GM23248 (cell line): ENCODE measurements around the gene LCLAT1. TPM values are rescaled to one million over a fixed set of nuclear protein-coding genes. Genes with fewer than 3 reads are reported as not detected.

Source experiments
- DNase-seq: peaks from one replicate; pipeline ENCODE4 v3.0.0-alpha.2; 2015
- H2AFZ ChIP-seq: fragments of 200-600 bp; sonication (generic); 2 replicates; pipeline ENCODE4 v1.6.1; 2016; ENCODE audit warnings: antibody characterized with exemption
- H3F3A ChIP-seq: fragments of 200-600 bp; sonication (generic); 2 replicates; pipeline ENCODE4 v1.6.1; 2016; ENCODE audit warnings: mild to moderate bottlenecking, antibody characterized with exemption, mixed run types; ENCODE audit not compliant: insufficient read depth
- H3K27ac ChIP-seq: fragments of 200-600 bp; sonication (generic); 2 replicates; pipeline ENCODE4 v1.5.1; 2016; ENCODE audit warnings: mild to moderate bottlenecking
- H3K27me3 ChIP-seq: fragments of 200-600 bp; sonication (generic); replicated peaks from 2 replicates; pipeline ENCODE4 v1.6.1; 2016; ENCODE audit warnings: mild to moderate bottlenecking; ENCODE audit not compliant: insufficient read depth
- H3K36me3 ChIP-seq: fragments of 200-600 bp; sonication (generic); 2 replicates; pipeline ENCODE4 v1.6.1; 2016; ENCODE audit warnings: low read depth, mild to moderate bottlenecking
- H3K4me1 ChIP-seq: fragments of 200-600 bp; sonication (generic); 2 replicates; pipeline ENCODE4 v1.6.1; 2016; ENCODE audit warnings: mild to moderate bottlenecking; ENCODE audit not compliant: insufficient read depth
- H3K4me2 ChIP-seq: fragments of 200-600 bp; sonication (generic); one replicate; pipeline ENCODE4 v1.6.1; 2016; ENCODE audit warnings: mild to moderate bottlenecking; ENCODE audit not compliant: unreplicated experiment
- H3K4me3 ChIP-seq: fragments of 200-600 bp; sonication (generic); 2 replicates; pipeline ENCODE4 v1.5.1; 2016; ENCODE audit warnings: mild to moderate bottlenecking
- H3K79me2 ChIP-seq: fragments of 200-600 bp; sonication (generic); 2 replicates; pipeline ENCODE4 v1.6.1; 2016; ENCODE audit warnings: mild to moderate bottlenecking; ENCODE audit not compliant: insufficient read depth
- H3K9ac ChIP-seq: fragments of 200-600 bp; sonication (generic); 2 replicates; pipeline ENCODE4 v1.6.1; 2016; ENCODE audit warnings: mild to moderate bottlenecking
- H3K9me2 ChIP-seq: fragments of 200-600 bp; sonication (generic); 2 replicates; pipeline ENCODE4 v1.6.1; 2016; ENCODE audit warnings: mixed run types, mild to moderate bottlenecking, moderate library complexity; ENCODE audit not compliant: insufficient read depth
- H3K9me3 ChIP-seq: fragments of 200-600 bp; sonication (generic); one replicate; pipeline ENCODE4 v1.6.1; 2017; ENCODE audit warnings: low read depth
- H4K20me1 ChIP-seq: fragments of 200-600 bp; sonication (generic); 2 replicates; pipeline ENCODE4 v1.6.0; 2016; ENCODE audit not compliant: insufficient read depth
- EZH2 ChIP-seq: fragments of 200-600 bp; sonication (generic); IDR thresholded peaks from 2 replicates; pipeline ENCODE4 v1.6.1; 2018; ENCODE audit warnings: antibody characterized with exemption, mild to moderate bottlenecking; ENCODE audit not compliant: insufficient read depth, poor library complexity, severe bottlenecking
- EZH2phosphoT487 ChIP-seq: fragments of 200-600 bp; sonication (generic); IDR thresholded peaks from 2 replicates; pipeline ENCODE4 v1.6.1; 2018; ENCODE audit warnings: antibody characterized with exemption, moderate library complexity, mild to moderate bottlenecking, low read depth; ENCODE audit not compliant: insufficient read depth
- WGBS, 2 experiments: methylation state at CpG; one replicate each; pipeline ENCODE4 v1.1.6; 2015 to 2017; ENCODE audit warnings: low lambda C conversion rate in 2 of 2, low coverage in 1 of 2; ENCODE audit errors: missing lambda C conversion rate in 2 of 2; 5-methylcytosine and 5-hydroxymethylcytosine counted together
- in situ Hi-C: fragments of 300-500 bp; cut with MboI; formaldehyde crosslinking; loops from 2 replicates; pipeline ENCODE4 v1.15.0; 2020
- polyA plus RNA-seq: library from polyadenylated mRNA; unstranded; fragments of >200 nt; fragmentation: Nextera tagmentation; extraction: Ambion mirVana; gene quantifications from 2 replicates; pipeline ENCODE4 v1.2.1, GENCODE V29; 2016
- total RNA-seq: library from RNA; depleted of rRNA; stranded (reverse); fragments of >200 nt; shearing (Covaris generic); gene quantifications from 2 replicates; pipeline ENCODE4 v1.2.3, GENCODE V29; 2014

LCLAT1 gene
- total and polyA plus RNA-seq, 2 experiments from 2014 or later, result 29.7 to 32.3 TPM

DNA sequence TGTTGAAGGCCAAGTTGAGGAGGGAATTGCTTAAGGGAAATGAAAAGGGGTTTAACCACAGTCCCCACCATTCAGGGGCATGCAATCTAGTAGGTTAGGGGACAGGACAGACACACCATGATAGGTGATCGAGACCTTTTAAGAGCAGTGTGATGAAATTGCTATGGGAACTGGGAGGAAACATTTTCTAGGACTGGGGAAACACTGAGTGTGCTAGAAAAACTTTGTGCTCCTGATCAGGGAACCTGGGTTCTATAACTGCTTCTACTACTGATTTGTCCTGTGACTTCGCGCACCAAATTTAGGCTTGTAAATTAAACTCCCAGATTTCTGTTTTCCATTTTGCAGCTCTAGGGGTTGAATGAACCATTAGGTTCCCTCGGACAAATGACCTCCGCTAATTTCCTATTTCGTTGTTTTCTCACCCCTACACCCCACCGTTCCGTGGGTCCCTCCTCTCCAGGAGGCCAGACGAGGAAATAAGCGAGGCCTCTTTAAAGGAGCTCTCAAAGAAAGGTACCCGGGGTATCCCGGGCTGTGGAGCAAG is 371 bp upstream of the LCLAT1 start:
- Histone ChIP-seq H4K20me1 (no peaks in the 10 kb centered on the region), H3K27ac (peak overlapping the region; percentile 83), H3K36me3 (no peaks in the 10 kb centered on the region), H3K9me3 (no peaks in the 10 kb centered on the region), H3K4me3 (peak overlapping the region; percentile 77), H3K79me2 (peaks cover 42% of the 10 kb centered on the region), H3K9me2 (no peaks in the 10 kb centered on the region), H2AFZ (peak overlapping the region; percentile 87), H3K27me3 (no peaks in the 10 kb centered on the region), H3F3A (peaks cover 16% of the 10 kb centered on the region; the same call in 1 of the 2 replicates), H3K4me1 (peaks cover 19% of the 10 kb centered on the region), H3K4me2 (peak overlapping the region; percentile 89), H3K9ac (peak overlapping the region; percentile 91)
- in situ Hi-C loops, result no loop called here
- peak; percentile 60 for DNase-seq
- TF ChIP-seq EZH2 (no peak), EZH2phosphoT487 (no peak)
- 1 to 4% methylated on average over 12 of the region's 12 CpGs for WGBS, 2 experiments

DNA sequence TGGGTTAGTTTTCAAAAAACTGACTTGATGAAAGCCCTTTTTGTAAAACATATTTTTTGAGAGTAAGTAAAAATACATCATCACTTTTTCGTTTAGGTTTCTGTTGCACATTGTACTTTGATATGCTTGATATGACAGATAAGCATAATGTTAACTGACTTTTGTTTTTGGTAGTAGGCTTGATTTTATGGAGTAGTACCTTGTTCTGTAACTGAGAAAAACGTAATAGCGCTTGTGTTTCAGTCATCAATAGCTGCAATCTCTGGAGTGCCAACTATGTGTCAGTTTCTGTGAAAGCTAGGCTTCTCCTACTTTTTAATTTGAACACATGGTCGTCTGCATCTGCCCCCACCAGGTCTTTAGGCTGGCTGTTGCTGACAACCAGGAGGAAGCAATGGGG is 1.3 kb downstream of the LCLAT1 start:
- H3K9ac ChIP-seq, result peak overlapping the region; percentile 91

DNA sequence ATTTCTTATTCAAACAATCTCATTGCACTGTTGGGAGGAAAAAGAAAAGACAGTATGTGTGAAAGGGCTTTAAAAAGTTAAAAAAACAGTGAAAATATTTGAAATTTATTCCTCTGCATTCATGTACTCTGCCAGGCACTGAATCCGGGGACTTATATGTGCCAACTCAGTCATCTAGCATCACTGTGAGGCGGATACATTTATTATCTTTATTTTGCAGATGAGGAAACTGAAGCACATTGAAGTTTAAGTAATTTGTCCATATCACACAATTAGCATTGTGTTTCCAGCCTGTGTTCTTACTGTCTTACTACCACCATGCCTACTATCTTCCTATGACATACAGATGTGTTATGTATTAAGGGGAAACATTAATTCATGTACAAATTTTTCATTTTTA is 1.8 kb downstream of the LCLAT1 start:
- peaks cover 19% of the 10 kb centered on the region for H3K4me1 ChIP-seq
- H3K27ac ChIP-seq, result no peak overlapping the region
- H2AFZ ChIP-seq, result 0 out of 2 replicates have a peak overlapping the region, but pooled peaks have one; percentile 87
- peak overlapping the region; percentile 77 for H3K4me3 ChIP-seq
- H3K36me3 ChIP-seq, result no peaks in the 10 kb centered on the region
- peaks cover 59% of the 10 kb centered on the region for H3K79me2 ChIP-seq
- WGBS, 2 experiments, result 50 to 54% methylated on average over 2 of the region's 2 CpGs
- peak; percentile 19 for DNase-seq
- H3K27me3 ChIP-seq, result no peaks in the 10 kb centered on the region
- in situ Hi-C loops, result no loop called here
- H4K20me1 ChIP-seq, result no peaks in the 10 kb centered on the region
- H3K9ac ChIP-seq, result peak overlapping the region; percentile 91
- H3K9me2 ChIP-seq, result no peaks in the 10 kb centered on the region
- H3K4me2 ChIP-seq, result peak overlapping the region; percentile 89
- no peaks in the 10 kb centered on the region for H3K9me3 ChIP-seq
- H3F3A ChIP-seq, result peaks cover 16% of the 10 kb centered on the region; the same call in 1 of the 2 replicates
- TF ChIP-seq EZH2phosphoT487, result no peak
- TF ChIP-seq EZH2, result no peak

More for the DNA sequence above, 1.3 kb downstream of the LCLAT1 start:
- Histone ChIP-seq H3K9me2 (no peaks in the 10 kb centered on the region), H3K27me3 (no peaks in the 10 kb centered on the region), H2AFZ (peak overlapping the region; percentile 87; the same call in 1 of the 2 replicates), H3K9me3 (no peaks in the 10 kb centered on the region), H3F3A (peaks cover 16% of the 10 kb centered on the region; the same call in 1 of the 2 replicates), H3K4me3 (peak overlapping the region; percentile 77), H3K36me3 (no peaks in the 10 kb centered on the region), H4K20me1 (no peaks in the 10 kb centered on the region), H3K27ac (0 out of 2 replicates have a peak overlapping the region, but pooled peaks have one; percentile 83), H3K4me2 (peak overlapping the region; percentile 89), H3K4me1 (peaks cover 19% of the 10 kb centered on the region), H3K79me2 (peaks cover 54% of the 10 kb centered on the region)
- DNase-seq, result peak; percentile 9
- TF ChIP-seq EZH2phosphoT487, result no peak
- TF ChIP-seq EZH2, result no peak
- 55 to 72% methylated on average over 4 of the region's 4 CpGs for WGBS, 2 experiments
- in situ Hi-C loops, result no loop called here

DNA sequence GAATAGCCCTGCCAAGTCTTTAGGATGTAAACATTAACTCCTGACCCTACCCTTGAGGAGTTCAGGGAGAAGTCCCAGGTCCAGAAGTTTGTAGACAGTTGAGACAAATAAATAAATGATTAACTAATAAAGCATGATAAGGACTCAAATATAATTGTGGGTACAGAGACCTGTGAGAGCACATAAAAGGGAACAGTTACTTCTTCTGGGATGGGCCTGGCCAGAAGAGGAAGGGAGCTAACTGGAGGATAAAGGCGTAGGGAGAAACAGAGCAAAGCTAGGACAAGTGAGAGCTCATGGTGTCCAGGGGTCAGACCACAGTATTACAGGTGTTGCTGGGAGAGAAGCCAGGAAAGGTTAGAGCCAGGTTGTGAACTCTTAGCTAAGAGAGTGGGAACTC is 3.0 kb downstream of the LCLAT1 start:
- no peak overlapping the region for H3K27ac ChIP-seq
- TF ChIP-seq EZH2phosphoT487 (no peak), EZH2 (no peak)
- peaks cover 71% of the 10 kb centered on the region for H3K79me2 ChIP-seq
- DNase-seq, result no peak
- H3F3A ChIP-seq, result peaks cover 10% of the 10 kb centered on the region; the same call in 1 of the 2 replicates
- no peak overlapping the region for H3K9ac ChIP-seq
- peaks cover 26% of the 10 kb centered on the region for H3K4me1 ChIP-seq
- in situ Hi-C loops, result no loop called here
- no peak overlapping the region for H3K4me3 ChIP-seq
- no peaks in the 10 kb centered on the region for H3K36me3 ChIP-seq
- H4K20me1 ChIP-seq, result no peaks in the 10 kb centered on the region
- 100% methylated on average over 1 of the region's 1 CpG for WGBS, 2 experiments
- no peaks in the 10 kb centered on the region for H3K9me2 ChIP-seq
- no peak overlapping the region for H2AFZ ChIP-seq
- H3K4me2 ChIP-seq, result no peak overlapping the region
- no peaks in the 10 kb centered on the region for H3K27me3 ChIP-seq
- H3K9me3 ChIP-seq, result no peaks in the 10 kb centered on the region
